GM12873 (cell line): ENCODE measurements around the gene UBE2E1.

ENCODE experiments used
- CTCF ChIP-seq: IDR thresholded peaks from 2 replicates; pipeline ENCODE4 v1.5.1; 2012; ENCODE audit warnings: low read depth, mild to moderate bottlenecking, moderate library complexity, low read length, control low read depth; ENCODE audit not compliant: insufficient read depth; ENCODE audit errors: missing control alignments

The UBE2E1 gene

GRCh38 chr3:23920151-23920655, 114.4 kb downstream of the UBE2E1 start:
- no peak for TF ChIP-seq CTCF

GRCh38 chr3:23921052-23921511, 115.3 kb downstream of the UBE2E1 start:
- TF ChIP-seq CTCF: no peak

GRCh38 chr3:23923786-23924185, 118.0 kb downstream of the UBE2E1 start:
- TF ChIP-seq CTCF: no peak

DNA sequence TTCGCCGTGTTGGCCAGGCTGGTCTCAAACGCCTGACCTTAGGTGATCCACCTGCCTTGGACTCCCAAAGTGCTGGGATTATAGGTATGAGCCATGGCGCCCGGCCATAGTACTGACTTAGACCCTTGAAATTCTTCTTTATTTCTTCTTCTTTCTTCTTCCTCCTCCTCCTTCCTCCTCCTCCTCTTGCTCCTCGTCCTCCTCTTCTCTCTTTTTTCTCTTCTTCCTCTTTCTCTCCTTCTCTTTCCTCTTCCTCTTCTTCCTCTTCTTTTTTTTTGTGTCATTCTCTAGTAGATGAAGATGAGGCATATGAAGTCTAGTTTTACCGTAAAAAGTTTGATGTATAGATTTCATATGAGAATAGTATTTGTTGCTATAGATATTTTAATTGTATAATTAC, 120.5 kb downstream of the UBE2E1 start:
- no peak for TF ChIP-seq CTCF

GRCh38 chr3:23926736-23927135, 121.0 kb downstream of the UBE2E1 start:
- TF ChIP-seq CTCF: no peak

- no peak for TF ChIP-seq CTCF
Measured at GRCh38 chr3:23928524-23928923, 122.8 kb downstream of the UBE2E1 start.

DNA sequence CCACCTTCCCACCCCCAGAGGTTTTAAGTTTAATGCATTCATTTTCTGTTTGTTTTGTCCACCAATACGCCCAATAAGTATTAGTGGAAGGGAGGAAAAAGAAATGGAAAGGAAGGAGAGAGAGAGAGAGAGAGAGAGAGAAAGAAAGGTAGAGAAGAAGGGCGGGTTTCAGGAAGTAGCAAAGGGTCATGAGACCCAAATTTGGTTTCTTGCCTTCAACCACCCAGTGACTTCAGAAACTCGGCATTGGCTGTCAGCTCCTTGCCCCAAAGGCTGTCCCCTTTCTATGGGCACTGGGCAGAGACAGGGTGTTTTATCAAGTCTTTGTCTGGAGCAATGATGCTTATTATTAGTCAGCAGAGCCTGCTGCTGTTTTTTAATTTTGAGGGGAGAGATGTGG, 125.8 kb downstream of the UBE2E1 start:
- no peak for TF ChIP-seq CTCF
